Epithelial cell of proximal tubule (primary cell): ENCODE data around the gene PELI2. TPM values are rescaled to one million over a fixed set of nuclear protein-coding genes. Genes with fewer than 3 reads are reported as not detected.

Experiments used
- DNase-seq: peaks from one replicate; pipeline ENCODE4 v3.0.0-alpha.2; 2011; ENCODE audit warnings: low read depth
- H3K4me3 ChIP-seq: 2 replicates; pipeline ENCODE4 v1.5.1; 2011; ENCODE audit warnings: low read depth, mild to moderate bottlenecking, low read length
- total RNA-seq: library from RNA; depleted of rRNA; stranded (reverse); fragments of >200 nt; gene quantifications from 2 replicates; pipeline ENCODE4 v1.2.3, GENCODE V29; 2015
- TF ChIP-seq, protein P1 (sequence below): conservative IDR thresholded peaks from 2 replicates; pipeline ENCODE4 v1.5.1; 2012; ENCODE audit warnings: low read depth, mild to moderate bottlenecking, low read length

The PELI2 gene
- total RNA-seq, 1 donor from 2014 or later, result 6.6 TPM

DNA sequence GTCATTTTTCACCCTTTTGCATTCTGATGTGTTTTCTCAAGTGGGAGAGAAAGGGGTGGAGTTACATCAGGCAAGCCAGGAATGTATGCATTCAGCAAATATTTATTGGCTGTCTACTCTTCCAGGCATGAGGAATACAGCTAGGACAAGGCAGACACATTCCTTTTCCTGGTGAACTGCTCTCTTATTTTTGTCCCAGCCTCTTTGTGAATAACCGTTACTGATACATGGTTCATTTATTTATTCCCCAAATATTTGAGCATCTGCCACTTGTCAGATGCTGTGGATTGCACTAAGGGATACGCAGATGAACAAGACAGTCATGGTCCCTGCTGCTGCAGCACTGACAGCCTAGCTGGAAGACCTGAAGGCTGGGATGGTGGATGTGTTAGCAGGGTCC lies 6.1 kb downstream of the PELI2 start:
- no peak for DNase-seq
- H3K4me3 ChIP-seq, result no peak overlapping the region
- TF ChIP-seq, protein P1, sequence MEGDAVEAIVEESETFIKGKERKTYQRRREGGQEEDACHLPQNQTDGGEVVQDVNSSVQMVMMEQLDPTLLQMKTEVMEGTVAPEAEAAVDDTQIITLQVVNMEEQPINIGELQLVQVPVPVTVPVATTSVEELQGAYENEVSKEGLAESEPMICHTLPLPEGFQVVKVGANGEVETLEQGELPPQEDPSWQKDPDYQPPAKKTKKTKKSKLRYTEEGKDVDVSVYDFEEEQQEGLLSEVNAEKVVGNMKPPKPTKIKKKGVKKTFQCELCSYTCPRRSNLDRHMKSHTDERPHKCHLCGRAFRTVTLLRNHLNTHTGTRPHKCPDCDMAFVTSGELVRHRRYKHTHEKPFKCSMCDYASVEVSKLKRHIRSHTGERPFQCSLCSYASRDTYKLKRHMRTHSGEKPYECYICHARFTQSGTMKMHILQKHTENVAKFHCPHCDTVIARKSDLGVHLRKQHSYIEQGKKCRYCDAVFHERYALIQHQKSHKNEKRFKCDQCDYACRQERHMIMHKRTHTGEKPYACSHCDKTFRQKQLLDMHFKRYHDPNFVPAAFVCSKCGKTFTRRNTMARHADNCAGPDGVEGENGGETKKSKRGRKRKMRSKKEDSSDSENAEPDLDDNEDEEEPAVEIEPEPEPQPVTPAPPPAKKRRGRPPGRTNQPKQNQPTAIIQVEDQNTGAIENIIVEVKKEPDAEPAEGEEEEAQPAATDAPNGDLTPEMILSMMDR, result no peak

DNA sequence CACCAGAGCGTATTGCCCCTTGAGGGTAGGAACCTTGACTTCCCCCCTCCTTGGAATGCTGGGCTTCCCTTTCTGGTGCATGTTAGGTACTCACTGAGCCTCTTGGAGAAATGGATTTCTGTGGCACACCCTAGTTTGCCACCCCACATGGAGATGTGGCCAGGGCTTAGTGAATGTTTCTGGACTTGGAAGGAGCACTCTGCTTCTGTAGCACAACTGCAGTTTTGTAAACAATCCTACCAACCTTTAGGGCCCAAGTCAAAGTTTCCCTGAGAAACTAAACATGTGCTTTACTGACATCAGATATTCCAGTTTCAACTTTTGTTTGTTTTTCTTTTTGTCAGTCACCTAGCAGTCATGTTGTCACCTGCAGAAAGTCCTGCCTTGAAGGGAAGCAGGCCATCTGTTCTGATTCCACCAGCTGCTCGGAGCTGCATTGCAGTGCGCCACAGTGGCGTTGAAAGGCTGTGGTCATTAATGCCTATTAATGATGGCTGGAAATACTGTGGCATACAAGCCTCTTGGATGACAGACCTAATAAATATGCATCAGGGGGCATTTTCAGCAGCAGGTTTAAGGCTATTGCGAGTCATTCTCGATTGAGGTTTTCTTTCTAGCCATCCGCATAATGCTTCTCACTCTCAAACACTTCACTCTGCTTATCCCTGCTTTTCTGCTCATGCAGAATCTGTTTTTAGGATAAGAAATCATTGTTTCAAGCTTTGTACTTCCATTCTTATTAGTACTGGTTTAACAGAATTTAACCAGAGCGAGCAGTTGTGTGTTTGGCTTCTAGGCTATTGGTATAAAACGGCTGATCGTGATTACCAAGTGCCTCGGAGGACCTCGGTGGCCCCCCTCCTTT lies 7.8 kb downstream of the PELI2 start:
- TF ChIP-seq, protein P1, result no peak
- no peak for DNase-seq
- H3K4me3 ChIP-seq, result no peak overlapping the region

- TF ChIP-seq, protein P1, result no peak
Measured at GRCh38 chr14:56126637-56126913, 8.4 kb downstream of the PELI2 start.

DNA sequence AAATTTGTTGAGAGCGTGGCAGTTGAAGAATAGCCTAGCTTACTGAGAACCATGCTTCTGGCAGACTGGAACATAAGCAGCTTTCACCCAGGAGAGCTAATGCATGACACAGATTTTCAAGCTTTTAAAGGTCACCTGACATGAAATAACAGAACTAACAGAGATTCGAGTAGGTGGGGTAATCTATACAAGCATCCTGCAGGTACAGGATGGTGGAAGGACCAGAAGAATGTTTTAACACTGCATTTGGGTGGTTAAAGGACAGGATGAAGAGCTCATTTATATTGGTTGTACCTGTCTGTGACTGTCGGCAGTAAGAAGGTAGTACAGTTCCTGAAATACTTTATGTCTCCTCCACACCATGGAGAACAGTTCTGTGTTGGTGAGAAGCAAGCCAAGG lies 8.9 kb downstream of the PELI2 start:
- H3K4me3 ChIP-seq, result no peak overlapping the region
- no peak for DNase-seq
- TF ChIP-seq, protein P1, result no peak

More at GRCh38 chr14:56126637-56126913, 8.4 kb downstream of the PELI2 start:
- H3K4me3 ChIP-seq, result no peak overlapping the region
- no peak for DNase-seq

GRCh38 chr14:56129092-56129491 lies 10.9 kb downstream of the PELI2 start:
- H3K4me3 ChIP-seq, result no peak overlapping the region
- DNase-seq, result no peak
- TF ChIP-seq, protein P1, result no peak

GRCh38 chr14:56129933-56130332 lies 11.7 kb downstream of the PELI2 start:
- DNase-seq, result no peak
- no peak overlapping the region for H3K4me3 ChIP-seq
- TF ChIP-seq, protein P1, result no peak
